Measurements from ENCODE around the gene NIBAN1.
"Not testable (repeated sequence)": the region's sequence is repeated elsewhere in the genome, so short reads cannot be mapped to it uniquely, and the experiment has no call there.

The NIBAN1 gene, protein sequence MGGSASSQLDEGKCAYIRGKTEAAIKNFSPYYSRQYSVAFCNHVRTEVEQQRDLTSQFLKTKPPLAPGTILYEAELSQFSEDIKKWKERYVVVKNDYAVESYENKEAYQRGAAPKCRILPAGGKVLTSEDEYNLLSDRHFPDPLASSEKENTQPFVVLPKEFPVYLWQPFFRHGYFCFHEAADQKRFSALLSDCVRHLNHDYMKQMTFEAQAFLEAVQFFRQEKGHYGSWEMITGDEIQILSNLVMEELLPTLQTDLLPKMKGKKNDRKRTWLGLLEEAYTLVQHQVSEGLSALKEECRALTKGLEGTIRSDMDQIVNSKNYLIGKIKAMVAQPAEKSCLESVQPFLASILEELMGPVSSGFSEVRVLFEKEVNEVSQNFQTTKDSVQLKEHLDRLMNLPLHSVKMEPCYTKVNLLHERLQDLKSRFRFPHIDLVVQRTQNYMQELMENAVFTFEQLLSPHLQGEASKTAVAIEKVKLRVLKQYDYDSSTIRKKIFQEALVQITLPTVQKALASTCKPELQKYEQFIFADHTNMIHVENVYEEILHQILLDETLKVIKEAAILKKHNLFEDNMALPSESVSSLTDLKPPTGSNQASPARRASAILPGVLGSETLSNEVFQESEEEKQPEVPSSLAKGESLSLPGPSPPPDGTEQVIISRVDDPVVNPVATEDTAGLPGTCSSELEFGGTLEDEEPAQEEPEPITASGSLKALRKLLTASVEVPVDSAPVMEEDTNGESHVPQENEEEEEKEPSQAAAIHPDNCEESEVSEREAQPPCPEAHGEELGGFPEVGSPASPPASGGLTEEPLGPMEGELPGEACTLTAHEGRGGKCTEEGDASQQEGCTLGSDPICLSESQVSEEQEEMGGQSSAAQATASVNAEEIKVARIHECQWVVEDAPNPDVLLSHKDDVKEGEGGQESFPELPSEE
- 169 to 237 reads per million in 2 donors for total RNA-seq

DNA sequence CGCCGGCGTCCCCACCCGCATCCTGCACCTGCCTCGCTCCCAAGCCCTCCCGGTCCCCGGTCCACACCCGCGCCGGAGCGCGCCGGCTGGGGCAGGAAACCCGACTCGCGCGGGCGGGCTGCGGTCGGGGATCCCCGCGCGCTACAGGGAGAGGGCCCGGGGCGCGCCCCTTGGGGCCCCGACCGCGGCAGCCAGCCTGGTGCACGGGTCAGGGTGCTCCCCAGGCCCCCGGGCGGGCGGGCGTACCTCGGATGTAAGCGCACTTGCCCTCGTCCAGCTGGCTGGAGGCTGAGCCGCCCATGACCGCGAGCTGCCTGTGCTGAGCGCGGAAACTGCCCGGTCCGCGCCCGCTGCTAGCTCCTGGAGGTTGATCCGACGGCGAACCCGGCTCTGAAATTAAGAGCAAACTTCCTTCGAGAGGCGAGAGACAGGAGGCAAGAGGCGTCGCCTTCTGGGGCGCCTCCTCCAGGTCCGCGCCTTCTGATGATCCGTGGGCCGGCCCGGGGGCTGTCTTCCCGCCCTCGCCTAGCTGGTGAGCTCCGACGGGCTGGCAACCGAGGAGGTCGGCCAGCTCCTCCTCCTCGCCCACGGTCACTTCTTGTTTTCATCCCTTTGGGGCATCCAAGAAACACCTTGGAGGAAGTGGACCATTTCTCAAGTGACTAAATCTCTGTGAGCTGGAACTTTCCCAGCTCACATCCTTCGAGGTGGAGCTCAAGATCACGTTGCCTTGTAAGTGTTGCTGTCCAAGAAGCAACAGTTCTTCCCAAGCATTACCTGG lies at the start of gene NIBAN1:
Gene NIBAN1 (minus strand): TSS at position 453 of the 781 bp plus-strand sequence. CDS start 152 bp downstream, at position 301.
- DNase-seq = peak; percentile 49 to 86 (median 63)

DNA sequence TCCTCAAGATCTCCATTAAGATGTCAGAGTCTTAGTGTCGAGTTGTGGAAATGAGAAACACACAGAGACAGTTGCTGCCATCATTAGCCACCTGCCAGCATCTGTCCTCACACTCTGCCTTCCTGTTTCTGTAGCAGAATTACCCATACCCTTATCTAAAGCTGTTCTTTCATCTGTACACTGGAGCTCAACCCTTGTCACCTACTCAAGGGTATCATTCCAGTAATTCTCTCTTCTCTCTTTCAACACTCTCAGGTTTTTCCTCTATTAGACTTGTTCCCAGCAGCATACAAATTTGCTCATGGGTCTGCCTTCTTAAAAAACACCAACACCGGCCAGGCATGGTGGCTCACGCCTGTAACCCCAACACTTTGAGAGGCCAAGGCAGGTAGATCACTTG lies 43.7 kb upstream of the NIBAN1 start:
- no peak for DNase-seq

DNA sequence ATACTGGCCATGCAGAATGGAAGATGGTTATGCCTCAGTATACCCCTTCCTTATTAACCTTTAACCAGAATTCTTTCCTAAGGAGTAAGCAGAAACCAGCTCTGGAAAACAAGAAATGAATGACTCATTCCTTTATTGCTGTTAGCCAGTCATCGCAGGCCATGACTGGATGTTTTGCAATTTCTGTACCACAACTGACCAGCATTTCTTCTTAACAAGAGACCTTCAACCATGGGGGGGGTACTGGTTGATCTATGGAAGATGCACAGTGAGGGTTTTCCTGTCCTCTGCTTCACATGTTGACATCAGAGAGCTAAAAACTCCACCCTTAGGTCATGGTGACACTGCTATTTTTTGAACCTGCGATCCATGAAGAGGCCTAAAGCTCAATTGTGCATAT lies 43.0 kb upstream of the NIBAN1 start:
- DNase-seq = no peak

DNA sequence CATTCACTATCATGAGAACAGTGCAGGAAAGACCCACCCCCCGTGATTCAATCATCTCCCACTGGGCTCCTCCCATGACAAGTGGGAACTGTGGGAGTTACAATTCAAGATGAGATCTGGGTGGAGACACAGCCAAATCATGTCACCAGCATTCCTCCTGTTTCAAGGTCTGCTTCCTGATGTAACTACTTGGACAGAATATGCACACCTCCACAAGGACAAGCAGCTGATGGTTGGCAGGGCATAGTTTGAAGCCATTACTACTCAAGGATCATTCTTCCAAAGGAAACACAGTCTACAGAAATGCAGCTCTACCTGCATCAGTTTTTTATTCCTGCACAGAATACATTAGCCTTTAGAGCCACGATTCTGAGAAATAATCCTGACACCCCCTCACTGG lies 42.6 kb upstream of the NIBAN1 start:
- DNase-seq = no peak

DNA sequence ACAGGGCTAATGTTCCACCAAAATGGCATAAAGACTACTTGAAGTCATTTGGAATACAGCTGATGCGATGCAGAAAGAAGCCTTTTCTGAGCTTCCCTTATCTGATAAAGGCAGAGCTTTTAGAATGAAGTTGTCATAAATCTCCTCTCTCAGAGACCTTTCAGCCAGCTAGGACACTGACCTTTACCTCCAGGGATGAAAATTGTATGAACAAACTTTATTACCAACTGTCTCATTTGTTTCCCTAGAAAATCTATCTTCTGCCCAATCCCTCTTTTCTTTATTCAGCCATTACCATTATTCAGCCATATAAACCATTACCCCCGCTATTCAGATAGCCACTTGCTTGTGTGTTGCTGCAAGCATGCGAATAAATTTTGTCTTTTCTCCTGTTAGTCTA lies 41.3 kb upstream of the NIBAN1 start:
- no peak for DNase-seq

DNA sequence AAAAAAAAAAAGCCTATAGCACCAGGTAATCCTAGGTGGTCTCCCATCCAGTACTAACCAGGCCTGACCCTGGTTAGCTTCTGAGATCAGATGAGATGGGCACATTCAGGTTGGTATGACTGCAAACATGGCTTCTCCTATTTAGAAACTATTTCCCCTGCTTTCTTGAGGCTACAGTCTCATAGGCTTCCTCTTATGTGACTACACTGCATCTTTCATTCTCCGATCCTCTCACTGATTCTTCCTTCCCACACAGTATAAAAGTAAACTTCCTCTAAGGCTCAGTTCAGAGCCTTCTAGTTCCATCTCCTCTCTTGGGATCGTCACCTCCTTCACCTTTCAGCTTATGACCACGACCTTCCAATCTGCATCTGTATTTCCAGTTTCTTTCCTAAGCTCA lies 40.6 kb upstream of the NIBAN1 start:
- DNase-seq = no peak

DNA sequence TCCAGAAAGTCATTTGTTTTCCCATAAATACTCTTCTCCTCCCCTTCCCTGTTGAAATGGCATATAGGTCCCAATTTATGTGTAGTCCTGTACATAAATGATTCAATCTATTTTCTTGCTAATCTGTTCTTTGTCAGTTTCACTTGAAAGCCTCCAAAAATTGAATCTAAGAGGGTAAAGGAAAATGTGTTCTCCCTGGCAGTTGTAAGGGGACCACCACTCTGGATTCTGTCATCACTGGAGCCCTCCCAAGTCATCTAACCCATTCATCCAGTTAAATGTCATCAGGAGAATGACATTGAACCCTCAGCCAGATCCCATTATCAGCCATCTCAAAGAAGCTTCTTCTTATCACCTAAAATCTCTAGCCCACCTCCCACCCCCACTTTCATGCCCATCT lies 36.1 kb upstream of the NIBAN1 start:
- DNase-seq = no peak

DNA sequence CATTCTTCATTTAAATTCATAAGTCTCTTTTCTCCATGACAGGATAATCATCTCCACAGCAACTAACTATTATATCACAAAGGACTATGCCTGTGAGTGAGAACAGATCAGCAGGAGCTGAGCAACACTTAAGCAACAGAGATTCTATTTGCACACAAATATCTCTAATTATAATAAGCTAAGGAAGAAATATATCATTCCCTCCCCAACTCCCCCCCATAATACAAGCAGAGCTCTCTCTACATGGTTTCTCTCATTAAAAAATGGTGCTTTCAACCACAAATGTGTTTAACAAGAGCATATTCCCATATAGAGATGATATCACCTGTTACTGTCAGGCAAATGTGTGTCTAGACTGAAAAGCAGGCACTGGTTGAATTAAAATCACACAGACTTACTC lies 34.5 kb upstream of the NIBAN1 start:
- DNase-seq = no peak

DNA sequence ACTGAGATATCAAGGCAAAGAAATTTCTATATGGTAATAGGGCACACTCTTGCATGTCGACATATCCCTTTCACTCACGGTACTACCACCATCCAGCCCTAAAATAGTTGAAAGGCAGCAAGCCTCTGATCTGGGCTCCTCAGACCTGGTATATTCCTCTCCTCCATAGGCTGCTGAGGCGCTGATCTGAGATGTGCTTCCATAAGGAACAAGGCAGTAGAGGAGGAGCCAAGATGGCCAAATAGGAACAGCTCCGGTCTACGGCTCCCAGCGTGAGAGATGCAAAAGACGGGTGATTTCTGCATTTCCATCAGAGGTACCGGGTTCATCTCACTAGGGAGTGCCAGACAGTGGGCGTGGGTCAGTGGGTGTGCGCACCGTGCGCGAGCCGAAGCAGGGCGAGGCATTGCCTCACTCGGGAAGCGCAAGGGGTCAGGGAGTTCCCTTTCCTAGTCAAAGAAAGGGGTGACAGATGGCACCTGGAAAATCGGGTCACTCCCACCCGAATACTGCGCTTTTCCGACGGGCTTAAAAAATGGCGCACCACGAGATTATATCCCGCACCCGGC lies 27.1 kb upstream of the NIBAN1 start:
- DNase-seq = not testable (repeated sequence)

DNA sequence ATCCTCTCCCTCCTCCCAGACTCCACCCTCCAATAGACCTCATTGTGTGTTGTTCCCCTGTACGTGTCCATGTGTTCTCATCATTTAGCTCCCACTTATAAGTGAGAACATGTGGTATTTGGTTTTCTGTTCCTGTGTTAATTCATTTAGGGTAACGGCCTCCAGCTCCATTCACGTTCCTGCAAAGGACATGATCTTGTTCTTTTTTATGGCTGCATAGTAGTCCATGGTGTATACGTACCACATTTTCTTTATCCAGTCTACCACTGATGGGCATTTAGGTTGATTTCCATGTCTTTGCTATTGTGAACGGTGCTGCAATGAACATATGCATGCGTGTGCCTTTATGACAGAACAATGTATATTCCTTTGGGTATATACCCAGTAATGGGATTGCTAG lies 25.7 kb upstream of the NIBAN1 start:
- not testable (repeated sequence) for DNase-seq

DNA sequence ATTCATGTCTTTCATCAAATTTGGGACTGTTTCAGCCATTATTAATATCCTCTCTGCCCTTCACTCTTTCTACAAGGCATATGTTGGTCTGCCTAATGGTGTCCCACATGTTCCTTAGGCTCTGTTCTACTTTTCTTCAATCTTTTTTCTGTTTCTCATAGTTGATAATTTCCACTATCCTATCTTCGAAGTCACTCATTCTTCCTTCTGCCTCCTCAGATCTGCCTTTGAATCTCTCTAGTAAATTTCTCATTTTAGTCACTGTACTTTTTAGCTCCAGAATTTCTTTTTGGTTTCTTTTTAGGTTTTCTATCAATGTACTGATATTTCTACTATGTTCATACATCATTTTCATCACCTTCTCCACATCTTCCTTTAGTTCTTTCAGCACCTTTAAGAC lies 20.0 kb upstream of the NIBAN1 start:
- no peak for DNase-seq

DNA sequence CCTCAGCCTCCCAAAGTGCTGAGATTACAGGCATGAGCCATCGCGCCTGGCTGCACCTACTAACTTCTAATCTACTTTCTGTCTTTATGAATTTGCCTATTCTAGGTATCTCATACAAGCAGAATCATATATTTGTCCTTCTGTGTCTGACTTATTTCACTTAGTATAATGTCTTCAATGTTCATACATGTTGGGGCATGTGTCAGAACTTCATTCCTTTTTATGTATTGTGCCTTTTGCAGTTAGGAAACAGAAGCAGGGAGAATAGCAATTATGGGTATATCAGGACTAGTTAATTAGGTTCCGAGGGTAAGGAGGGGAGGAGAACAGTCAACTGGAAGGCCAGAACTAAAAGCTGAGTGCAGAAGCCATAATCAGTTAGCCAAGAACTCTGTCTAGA lies 18.0 kb upstream of the NIBAN1 start:
- DNase-seq = no peak

DNA sequence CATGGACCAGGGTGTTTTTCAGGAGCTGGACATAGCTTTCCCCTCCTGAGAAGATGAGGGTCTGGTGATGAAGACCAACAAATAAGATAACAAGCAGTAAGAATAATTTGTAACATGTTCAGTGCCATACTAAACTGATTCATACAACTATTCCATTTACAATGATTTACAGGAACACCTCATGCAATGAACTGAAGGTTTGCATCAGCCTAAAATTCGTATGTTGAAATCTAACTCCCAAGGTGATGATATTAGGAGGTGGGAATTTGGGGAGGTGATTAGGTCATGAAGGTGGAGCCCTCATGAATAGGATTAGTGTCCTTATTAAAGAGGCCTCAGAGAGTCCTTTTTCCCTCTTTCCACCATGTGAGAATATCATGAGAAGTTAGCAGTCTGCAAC lies 15.9 kb upstream of the NIBAN1 start:
- DNase-seq = no peak

DNA sequence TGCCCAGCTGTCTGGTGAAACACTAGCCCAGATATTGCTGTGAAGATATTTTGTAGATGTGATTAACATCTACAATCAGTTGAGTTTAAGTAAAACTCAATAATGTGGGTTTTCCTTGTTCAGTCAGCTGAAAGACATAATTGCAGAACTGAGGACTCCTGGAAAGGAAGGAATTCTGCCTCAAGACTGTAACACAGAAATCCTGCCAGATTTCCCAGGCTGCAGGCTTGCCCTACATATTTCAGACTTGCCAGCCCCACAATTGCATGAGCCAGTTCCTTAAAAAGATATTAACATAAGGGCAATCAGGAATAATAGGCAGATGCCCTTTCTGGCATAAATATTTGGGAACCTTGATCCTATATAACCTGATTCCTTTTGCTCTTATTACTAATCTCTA lies 14.2 kb upstream of the NIBAN1 start:
- no peak for DNase-seq

DNA sequence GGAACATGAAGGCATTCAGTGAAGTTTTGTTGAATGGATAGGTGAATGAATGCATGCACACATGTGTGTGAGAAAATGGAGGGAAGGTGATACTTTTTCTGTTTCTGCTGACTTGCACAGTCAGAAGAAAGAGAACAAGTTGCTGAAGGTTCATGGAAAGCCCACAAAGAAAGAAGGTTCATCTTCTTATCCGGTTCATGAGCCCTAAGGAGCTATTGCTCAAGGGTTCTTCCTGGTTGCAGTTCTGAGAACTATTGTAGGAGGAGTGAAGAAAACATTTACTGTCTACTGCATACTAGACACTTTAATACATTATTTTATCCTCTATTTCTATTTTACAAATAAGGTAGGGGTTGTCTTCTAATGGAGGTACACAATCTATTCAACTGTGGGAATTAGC lies 13.4 kb upstream of the NIBAN1 start:
- DNase-seq = no peak

DNA sequence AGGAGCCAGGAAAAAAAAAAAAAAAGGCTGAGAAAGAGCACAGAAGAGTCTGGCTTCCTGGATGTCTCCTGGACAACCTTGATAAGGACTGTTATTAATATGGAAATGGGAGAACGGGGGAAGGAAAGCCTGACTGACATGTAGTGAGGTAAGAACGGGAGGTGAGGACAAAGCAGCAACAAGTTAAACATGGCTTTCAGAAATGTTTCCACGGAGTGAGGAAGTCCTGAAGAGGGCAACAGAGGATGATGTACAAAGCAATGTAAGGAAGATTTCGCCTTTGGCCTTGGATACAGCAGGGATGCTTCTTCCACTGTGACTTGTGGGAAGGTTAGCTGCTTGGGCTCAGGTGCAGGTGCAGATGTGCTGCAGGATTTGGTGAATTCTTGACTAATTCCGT lies 11.9 kb upstream of the NIBAN1 start:
- peak in 1 of 5 experiments; percentile 6 for DNase-seq

DNA sequence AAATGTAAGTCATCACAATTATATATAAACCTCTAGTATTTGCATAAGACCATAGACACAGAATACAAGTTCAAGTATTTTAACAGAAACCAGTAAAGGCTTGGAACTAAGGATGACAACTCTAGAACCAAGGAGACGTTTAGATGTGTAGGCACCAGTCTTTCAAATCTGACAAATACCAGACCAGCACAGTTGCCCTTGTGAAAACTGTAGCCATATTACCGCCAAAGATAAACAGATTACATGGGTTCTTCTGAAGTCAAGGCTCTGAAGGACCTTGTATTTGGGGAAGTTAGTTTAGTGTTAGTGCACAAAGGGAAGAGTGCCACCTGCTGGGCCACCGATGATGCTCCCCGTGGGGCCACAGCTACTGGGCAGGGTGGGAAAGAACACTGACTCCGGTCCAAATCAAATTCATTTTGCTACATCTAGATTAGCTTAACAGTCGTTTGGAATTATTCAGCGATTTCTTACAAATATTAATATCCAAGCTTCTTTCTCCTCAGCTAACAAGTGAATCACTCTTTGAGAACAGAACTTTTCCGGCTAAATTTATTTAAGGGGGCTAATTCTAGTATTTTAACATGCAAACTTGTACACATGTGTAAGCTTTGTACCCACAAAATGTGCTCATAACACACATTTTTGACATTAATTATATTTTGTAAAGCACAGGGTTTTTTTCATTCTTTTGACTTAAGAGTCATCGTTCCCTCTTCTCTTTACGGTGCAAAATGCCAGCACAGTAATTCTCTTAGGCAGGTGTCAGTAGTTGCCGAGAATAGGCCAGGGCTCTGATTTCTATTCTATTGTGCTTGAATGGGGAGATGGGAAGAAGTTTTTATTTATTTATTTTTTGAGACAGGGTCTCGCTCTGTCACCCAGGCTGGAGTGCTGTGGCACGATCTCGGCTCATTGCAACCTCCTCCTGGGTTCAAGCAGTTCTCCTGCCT lies 8.0 kb upstream of the NIBAN1 start:
- peak; percentile 46 to 86 (median 65) for DNase-seq

DNA sequence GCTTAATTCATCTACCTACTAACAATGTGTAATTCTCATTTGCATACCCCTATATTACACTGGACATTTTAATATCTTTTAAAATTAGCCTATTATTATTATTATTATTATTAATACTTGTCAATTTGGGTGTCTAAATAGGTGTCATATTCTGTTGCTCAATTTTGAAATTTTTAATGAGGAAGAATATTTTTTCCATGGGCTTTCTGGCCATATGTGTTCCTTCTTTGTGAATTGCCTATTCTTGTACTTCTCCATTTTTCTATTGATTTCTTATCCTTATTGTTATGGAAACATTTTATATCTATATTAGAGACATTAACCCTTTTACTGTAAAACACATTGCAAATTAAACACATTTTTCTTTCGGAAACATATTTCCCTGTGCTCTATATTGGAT lies 6.4 kb upstream of the NIBAN1 start:
- no peak for DNase-seq

DNA sequence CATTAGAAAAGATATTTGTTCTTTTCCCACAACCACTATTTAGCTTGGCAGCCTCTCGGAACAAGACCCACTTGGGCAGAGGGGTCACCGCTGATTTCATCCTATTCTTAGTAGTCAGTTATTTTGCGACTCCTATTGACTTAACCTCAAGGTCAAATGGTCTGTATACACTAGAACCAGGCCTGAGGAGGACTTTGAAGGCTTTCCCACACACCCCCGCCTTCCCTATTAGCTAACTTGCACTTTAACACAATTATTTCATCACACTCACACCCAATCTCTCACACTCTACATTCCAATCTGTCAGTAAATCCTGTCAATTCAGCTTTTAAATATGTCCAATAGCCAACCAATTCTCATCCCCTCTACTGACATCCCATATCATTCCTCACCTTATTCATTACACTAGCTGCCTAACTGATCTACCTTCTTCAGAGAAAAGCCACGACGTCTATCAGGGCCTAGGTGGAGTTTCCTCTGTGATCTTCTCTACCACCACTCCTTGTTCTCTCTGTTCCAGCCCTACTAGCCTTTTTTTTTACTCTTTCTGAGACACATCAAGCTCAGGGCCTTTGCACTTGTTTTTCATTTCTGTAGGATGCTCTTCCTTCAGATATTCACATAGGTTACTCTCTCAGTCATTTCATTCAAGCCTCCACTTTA lies 1.0 kb upstream of the NIBAN1 start:
- peak in 2 of 5 experiments; percentile 37 to 58 for DNase-seq

DNA sequence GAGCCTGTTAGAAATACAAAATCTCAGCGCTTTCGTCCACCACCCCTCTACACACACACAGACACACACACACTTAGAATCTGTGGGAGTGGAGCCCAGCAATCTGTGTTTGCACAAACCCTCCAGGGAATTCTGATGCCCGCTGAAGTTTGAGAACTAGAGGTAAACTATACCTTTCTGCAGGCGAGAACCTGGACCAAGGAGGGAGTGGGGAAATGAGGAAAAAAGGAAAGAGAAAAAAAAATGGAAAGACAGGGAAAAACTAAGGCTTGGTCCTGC lies 468 bp upstream of the NIBAN1 start:
- DNase-seq = no peak

Measured in T-helper 2 cell (primary cell).